ENCODE measurements around the gene BRINP1.

DNA sequence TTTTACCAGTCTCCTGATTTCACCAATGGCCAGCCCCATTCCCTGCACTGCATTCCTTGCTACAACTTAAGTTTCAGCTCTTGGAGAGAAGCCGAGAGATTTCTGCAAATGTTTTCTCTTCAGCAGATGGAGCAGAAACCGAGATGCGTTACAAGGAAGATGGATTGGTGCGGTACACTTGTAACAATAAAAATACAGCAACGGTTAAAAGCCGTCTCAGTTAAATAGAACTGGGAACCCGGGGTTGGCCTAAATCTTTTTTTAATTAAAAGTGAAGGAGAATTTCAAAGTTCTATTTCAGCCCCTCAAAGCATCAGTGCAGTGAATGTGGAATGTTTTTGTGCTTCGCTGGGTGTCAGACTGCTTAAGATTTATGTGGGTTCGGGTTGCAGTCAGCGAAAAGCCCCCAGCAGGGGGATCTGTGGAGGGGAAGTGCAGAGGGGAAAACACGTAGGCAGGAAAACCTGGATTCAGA, 19.8 kb downstream of the BRINP1 start:
- TF ChIP-seq CTCF (IDR thresholded peaks at IDR 0.05) (no peak), POLR2A (IDR thresholded peaks at IDR 0.05) (no peak)
